Limb (tissue), 2 donors: ENCODE data around the gene EIF4G2.

Source experiments
- DNase-seq, 2 donors: peaks; one replicate each; pipeline ENCODE4 v3.0.0-alpha.2; 2016; ENCODE audit errors: extremely low spot score in 2 of 2

EIF4G2 gene

DNA sequence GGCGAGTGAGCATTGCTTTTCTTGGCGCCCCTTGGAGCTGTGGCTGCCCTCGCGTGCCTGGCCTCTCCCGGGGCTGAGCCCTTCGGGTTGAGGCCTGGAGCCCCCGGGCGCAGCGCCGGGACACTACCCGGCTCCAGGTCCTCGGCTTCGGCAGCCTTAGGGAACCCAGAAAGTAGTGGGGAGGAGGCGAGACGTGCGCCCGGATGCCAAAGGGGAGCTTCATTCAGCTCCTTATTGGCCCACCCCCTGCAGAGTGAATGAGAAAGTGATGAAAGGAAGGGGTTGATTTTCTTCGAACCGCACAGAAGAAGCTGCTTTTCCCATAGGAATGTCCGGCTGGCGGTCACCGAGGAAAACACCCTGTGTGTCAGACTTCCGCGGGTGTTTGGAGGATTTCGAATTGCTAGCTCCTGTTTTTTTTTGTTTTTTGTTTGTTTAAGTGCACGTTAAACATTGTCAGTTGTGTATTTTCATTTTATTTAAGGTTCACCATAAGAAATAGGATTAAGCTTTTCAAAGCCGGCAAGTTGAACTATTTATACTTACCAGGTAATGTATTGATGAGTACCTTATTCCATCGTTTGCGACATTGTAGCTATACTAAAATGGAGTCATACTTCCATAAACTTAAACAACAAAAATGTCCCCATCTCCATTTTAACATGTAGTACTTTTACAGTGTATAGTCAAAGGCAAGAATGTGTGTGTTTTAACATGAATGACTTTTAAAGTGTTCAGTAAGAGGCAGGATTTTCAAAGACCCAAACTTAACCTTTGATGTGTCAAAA is 841 bp upstream of the EIF4G2 start:
- peak in 1 of 2 donors; percentile 44 for DNase-seq

DNA sequence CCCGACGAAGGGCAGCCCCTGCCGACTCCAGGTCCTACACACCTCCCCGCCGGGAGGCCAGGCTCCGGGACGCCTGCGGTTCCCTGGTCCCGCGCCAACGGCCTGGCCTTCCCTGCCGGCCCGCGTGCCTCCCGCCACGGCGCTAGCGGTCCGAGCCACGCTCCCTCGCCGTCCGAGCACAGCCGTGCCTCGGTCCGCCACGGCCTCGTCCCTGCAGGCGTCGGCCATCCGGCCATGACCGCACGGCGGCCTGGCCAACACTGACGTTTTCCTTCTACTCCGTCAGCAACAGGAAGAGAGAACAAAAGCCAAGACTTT is 532 bp downstream of the EIF4G2 start:
- DNase-seq, result no peak

DNA sequence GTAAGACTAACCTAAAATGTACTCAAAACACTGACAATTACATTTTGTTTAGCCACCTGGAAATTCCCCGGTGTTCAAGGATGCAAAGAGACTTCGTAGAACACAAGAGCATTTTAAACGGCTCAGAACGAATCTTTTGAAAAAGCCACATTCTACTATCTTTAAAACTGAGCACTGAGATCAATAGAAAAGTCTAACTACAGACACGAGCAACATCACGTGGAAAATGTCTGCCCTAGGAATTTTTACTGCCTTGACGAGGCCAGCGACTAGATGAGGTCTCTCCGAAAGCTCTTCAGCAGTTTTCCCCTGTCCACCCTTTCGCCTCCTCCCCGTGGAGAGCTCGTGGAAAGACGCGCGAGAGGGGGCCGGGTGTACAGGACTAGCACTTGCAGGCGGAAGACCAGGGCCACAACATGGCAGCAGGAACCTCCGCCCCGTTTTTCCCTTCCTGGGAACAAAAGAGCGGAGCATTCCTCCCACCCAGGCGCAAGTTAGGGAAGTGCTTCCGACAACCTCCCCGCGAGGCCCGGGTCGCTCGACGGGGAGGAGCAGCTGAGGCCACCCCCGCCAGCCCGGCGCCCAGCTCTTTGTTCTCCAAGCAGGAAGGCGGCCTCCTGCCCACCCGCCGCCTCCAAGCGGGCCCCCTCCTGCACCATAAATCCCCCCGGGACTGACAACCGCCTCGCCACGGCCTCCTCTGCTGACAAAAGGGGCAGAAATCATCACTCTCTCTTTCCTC is 1.1 kb downstream of the EIF4G2 start:
- DNase-seq, result peak; percentile 32 to 83

DNA sequence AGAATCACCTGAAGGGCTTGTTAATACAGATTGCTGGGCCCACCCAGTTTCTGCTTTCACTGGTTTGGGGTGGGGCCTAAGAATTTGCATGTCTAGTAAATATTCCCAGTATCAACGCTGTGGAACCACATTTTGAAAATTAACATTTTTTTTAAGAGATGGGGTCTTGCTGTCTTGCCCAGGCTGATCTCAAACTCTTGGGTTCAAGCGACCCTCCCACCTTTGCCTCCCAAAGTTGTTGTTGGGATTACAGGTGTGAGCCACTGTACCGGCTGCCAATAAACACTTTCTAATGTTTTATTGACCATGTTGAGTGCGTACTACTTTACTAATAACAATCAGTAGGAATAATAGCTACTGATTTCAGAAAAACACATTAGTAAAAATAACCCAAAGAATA is 2.5 kb downstream of the EIF4G2 start:
- DNase-seq, result no peak

DNA sequence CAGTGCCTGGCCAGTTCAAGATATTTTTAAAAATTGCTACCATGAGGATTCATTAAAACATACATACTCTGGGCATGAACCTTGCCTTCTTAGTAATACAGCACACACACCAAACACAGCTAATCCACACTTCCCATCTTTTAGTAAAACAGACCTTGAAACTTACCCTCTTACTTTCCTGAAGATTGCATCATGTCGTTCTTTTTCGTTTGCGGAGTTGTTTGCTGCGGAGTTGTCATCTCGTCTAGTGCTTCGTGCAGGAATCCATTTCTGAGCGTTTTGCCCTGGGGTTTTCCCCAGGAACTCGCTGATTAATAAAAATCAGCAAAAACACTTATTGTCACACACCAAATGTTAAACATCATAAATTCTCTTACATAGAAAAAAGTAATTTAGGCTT is 3.0 kb downstream of the EIF4G2 start:
- no peak for DNase-seq

DNA sequence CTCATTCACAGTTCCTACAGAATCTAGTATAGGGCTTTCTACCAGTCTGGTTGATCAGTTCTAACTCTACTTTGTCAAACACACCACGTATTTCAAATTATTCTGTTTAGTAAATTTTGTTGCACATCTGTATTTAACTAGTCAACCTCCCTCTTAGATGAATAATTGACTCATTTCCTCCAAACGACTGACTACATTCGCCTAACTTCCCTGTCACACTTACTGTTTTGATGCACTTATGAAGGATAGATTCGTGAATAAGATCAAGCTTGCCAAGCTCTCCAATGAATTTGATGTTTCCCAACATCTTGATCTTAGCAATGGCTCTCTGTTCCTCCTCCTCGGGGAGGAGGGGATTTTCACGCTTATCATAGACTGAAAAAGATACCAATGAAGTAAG is 5.0 kb downstream of the EIF4G2 start:
- DNase-seq, result no peak

DNA sequence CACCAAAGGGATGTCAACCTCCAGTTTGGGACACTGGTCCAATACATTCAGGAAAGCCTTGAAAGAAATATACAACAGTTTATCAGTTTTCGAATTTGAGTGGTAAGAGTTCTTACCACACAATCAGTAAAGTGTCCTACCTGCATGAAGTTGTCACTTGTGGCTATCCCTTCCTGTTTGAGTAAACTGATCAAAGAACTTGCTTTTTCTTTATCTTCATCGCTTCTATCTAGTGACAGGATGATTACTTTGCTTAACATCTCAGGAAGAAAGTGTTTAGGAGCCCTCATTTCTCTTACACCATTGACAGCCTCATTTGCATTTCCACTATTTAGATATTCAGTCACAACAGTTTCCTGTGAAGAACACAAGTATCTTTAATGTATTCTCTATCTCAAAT is 8.4 kb downstream of the EIF4G2 start:
- DNase-seq, result no peak

DNA sequence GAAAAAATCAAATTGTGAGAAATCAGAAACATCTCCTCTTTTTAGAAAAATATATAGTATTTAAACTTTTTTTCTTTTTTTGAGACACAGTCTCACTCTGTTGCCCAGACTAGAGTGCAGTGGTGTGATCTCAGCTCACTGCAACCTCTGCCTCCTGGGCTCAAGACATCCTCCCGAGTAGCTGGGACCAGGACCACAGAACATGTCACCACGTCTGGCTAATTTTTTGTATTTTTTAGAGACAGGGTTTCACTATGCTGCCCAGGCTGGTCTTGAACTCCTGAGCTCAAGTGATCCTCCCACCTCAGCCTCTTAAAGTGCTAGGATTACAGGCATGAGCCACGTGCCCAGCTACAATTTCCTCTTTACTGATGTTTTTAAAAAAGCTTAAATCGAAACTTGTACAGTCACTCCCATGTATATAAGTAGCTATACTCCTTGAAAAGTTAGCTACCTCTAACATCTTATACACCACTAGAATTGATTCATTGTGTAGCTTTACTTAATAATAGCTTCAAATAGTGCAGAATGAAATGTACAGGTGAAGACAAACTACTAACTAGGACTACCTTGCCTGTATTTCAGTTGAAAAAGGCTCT is 10.3 kb downstream of the EIF4G2 start:
- DNase-seq, result no peak

DNA sequence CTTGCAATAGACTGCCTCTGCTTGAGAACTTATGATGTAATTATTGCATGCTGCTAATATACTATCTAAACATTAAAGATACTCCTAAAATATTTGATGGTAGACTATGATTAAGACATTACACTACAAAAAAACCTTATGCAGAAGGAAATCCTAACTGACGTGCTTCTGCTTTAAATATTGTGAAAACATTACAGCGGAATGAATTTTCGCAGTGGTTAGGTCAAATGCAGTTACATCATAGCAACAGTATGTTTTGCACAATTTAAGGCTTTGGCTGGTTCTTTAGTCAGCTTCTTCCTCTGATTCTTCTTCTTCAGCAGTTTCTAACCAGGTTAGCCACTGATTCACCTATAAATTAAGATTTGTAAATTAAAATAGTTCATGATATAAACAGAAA is 11.2 kb downstream of the EIF4G2 start:
- no peak for DNase-seq

DNA sequence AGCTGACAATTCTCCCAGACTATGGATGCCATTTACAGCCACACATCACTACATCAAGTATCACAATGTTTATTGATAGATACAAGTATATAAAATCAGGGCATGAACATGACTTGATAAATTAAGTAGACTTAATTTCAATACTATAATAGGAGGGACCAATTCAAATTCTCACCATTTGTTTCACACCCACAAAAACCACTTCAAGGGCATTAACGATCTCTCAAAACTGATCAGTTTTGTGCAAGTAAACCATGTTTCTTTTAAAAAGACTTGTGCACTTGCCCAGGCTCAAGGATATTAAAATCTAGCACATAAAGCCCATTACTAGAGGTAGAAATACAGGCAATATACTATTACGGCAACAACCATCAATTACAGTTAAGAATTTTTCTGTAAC is 11.7 kb downstream of the EIF4G2 start:
- no peak for DNase-seq

DNA sequence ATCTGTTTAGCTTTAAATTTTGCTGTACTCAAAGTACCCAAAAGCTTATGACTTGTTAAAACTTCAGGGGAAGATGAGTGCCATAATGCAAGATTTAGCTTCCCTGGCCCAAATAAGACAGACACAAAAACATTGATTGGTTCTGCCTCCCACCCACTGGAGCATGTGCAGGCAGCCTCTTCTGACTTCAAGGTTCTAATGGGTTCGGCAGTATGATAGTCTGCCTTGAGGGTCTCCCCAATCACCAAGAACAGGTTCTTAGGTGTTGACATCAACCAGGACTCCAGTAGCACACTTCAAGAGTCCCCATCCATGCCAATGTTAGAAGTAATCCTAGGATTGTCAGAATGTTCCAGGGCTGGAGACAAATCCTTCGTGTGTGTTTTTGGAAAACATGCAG is 12.5 kb downstream of the EIF4G2 start:
- DNase-seq, result no peak

DNA sequence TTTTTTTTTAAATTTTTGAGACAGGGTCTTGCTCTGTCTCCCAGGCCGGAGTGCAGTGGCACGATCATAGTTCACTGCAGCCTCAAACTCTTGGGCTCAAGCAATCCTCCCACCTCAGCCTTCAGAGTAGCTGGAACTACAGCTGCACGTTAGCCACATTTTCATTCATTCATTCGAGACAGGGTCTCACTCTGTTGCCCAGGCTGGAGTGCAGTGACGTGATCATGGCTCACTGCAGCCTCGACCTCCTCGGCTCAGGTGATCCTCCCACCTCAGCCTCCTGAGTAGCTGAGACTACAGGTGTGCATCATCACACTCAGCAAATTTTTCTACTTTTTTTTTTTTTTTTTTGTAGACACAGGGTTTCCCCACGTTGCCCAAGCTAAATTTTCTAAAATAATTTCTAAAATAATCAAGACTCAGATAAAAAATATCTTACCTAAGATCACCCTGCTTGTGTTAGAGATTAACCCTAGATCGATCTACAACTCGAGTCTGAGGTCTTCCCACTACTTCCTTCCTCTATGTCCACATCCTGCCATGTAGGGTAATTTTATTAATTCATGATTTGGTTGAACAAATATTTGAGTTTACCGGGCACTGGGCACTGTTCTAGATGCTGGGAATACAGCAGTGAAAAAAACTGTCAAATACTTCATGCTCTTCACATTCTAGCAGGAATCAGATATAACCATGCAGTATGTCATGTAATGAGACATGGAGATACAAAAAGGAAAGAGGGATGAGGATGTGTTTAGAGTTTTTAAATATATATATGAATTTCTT is 15.1 kb downstream of the EIF4G2 start:
- no peak for DNase-seq

DNA sequence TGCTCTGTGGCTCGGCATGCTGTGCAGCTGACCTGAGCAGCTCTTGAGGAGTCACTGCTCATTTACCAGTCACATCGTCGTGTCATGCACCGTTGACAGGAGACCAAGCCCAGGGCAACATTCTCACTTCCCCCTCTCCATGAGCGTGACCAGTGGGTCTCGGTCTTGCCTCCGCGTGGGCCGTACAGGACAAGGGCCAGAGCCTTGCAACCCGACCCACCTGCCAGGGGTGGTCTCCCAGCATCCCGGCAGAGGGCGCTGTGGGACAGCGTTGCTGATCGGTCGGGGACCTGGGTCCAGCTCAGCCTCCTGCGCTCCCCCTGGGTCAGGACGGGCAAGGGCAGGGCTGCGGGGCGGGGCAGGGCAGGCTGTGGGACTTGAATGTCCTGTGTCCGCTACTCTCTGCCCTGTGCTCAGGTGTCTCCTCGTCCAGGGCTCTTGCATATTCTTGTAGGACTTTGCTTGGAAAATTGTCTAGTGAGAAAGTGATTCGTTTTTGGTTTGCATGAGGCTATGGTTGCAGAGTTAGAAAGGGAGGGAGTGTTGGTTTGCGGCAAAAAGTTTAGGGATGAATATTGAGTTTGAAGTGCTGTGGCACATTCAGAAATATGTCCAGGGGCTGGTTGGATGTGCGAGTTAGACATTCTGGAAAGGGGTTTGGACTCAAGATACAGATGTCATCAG is 16.2 kb downstream of the EIF4G2 start:
- DNase-seq, result peak; percentile 40 to 82

DNA sequence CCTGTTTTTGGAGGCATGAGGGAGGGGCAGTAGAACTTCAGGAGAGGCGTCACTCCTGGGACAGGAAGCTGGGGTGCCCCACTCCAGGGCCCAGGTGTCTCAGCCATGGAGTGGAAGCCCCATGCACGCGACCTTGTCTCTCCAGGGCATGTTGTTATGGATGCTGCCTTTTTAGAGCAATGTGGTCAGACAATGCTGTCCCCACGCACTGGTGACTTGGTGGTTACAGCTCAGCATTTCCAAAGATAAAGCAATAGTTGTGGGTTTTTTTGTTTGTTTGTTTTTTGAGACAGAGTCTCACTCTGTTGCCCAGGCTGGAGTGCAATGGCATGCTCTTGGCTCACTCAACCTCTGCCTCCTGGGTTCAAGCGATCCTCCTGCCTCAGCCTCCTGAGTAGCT is 22.3 kb downstream of the EIF4G2 start:
- no peak for DNase-seq

DNA sequence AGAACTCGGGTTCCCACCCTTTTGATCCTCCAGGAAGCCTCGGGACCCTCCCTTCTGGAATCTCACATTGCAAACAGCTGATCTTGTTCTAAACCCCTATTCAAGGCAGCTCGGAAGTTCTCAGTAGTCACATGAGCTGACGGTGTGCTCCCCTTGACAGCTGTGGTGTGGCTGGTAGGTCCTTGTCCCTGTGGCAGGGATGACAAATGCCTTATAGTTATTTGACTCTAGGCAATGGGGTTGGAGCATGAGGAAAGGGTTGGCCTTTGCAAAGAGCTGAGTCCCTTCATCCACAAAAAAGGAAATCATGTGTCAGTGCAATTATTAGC is 23.6 kb downstream of the EIF4G2 start:
- no peak for DNase-seq

DNA sequence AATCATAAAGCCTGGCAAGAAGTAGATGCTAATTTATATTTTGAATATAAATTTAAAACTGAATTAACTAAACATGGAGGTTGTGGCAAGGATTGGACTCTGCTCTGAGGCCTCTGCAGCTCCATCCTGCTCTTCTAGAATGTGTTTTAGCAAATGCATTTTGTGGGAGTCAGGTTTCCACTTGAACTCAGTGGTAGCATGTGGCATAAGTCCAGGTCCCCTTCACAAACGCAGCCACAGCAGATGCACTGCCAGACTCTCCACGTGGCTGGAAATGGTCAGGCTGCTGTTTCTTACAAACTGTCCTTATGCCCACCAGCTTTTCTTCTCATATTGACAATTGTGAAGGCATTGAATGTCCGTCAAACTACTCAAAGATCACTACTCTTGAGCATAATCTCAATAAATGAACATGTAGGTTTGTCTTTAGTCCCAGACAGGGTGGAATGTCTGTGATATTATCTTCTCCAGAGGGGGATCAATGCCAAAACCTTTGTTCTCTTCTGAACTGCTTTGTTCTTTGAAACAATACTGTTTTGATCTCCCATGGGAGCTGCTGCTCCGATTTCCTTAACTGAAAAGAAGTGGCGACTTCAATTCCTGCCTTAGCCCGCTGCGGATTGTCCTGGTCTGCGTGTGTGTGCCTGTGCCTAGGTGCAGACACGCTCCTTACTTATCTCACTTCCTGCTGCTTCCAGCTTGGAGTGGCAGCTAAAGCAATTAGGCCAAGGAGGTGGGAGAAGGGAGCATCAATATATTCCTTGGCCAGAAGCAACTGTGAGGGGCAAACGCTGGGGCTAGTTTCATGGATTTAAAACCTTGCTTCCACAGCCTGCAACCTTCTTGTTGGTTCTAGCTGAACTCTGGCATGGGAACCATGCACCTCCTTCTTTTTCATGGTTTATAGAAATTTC is 24.2 kb downstream of the EIF4G2 start:
- DNase-seq, result peak; percentile 37 to 38

DNA sequence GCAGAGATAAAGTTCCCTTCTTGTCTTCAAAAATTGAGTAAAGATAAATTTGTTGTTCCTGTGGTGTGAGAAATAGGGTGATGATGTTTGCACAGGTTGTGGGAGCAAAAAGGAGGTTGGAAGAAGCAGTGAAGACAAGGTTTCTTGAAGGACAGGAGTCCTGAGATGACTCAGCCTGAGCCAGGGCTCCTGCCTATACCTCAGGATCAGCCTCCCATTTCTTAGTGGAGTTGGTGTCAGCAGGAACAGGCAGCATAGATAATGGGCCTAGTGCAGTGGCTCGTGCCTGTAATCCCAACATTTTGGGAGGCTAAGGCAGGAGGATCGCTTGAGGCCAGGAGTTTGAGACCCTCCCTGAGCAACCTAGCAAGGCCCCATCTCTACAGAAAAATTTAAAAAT is 28.7 kb downstream of the EIF4G2 start:
- no peak for DNase-seq

DNA sequence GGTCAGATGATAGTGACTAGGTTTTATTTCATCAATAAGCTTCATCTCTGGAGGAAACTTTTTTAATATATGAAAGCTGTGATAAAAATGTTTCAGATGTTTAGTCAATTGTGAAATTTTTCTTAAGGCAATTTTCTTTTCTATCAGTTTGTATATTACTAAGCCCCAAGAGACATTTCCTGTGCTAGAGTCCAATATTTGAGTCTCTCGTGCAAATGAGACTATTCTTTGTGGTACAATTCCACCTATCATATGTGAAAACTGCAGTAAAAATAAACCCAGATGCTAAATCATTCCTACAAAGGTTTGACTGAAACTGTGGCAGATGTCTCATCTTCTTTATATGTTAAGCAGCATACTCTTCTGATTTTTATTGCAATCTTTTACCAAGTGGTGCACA is 29.6 kb downstream of the EIF4G2 start:
- DNase-seq, result no peak

DNA sequence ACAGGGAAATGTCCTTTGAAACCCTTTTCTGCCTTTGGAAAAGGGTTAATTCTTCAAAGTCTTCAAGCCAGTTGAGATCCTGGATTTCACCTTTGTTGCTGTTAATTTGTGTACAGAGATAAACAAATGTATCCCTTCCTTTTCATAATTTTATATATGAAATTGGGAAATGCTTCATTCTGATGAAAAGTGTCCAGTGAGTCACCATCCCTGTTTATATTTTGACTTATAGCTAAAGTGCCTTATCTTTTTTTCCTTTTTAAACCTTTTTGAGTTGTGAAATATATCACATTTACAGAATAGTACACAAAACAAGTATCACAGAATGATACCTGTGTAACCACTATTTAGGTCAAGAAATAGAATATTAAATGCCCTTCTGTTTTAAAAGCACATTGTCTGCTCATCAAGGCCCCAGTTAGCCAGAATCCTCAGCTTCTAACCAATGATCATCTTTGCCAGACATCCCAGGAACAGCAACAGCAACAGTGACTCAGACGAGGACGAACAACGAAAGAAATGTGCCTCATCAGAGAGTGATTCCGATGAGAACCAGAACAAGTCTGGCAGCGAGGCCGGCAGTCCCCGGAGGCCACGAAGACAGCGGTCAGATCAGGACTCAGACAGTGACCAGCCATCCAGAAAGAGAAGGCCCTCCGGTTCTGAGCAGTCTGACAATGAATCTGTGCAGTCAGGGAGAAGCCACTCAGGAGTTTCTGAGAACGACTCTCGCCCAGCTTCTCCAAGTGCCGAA is 30.3 kb downstream of the EIF4G2 start:
- no peak for DNase-seq

DNA sequence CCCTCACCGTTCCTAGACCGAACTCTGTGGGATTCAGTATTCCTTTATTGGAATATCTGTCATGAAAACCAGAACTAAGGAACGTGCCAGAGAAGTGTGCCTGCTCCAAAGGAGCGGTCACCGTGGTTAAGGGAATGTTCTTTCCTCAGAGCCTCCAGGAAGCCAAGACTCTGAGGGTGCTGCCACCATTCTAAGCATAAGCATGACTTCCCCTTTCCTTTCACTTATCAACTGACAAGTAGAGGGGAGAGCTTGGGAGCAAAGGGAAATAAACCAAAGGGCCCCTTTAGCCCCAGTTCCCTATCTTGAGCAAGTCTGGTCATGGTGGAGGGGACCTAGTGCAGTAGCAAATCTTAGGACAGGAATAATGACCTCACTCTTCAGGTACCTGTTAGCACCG is 30.9 kb downstream of the EIF4G2 start:
- DNase-seq, result no peak
